ENCODE measurements around the gene HESX1.

The HESX1 gene

GRCh38 chr3:57165641-57166040 lies 34.1 kb downstream of the HESX1 start:
- DNase-seq = no peak

GRCh38 chr3:57164657-57165573 lies 34.9 kb downstream of the HESX1 start, which contains the start of gene IL17RD:
Gene IL17RD (minus strand): TSS chr3:57165353. CDS start chr3:57165286, 67 bp downstream.
- DNase-seq = peak; percentile 61

GRCh38 chr3:57164217-57164656 lies 35.5 kb downstream of the HESX1 start:
- peak; percentile 36 for DNase-seq

- DNase-seq = no peak
These were observed 36.0 kb downstream of the HESX1 start for GRCh38 chr3:57163751-57164150.

GRCh38 chr3:57161915-57162314 lies 37.9 kb downstream of the HESX1 start:
- DNase-seq = no peak

- no peak for DNase-seq
These were observed 38.8 kb downstream of the HESX1 start for GRCh38 chr3:57160765-57161538.

GRCh38 chr3:57160076-57160764 lies 39.6 kb downstream of the HESX1 start:
- DNase-seq = no peak

- no peak for DNase-seq
These were observed 40.7 kb downstream of the HESX1 start for GRCh38 chr3:57158813-57159738.

GRCh38 chr3:57158325-57158724 lies 41.5 kb downstream of the HESX1 start:
- DNase-seq = no peak

GRCh38 chr3:57157545-57157944 lies 42.2 kb downstream of the HESX1 start:
- no peak for DNase-seq

GRCh38 chr3:57155310-57155643 lies 44.5 kb downstream of the HESX1 start:
- no peak for DNase-seq

GRCh38 chr3:57154470-57155309 lies 45.1 kb downstream of the HESX1 start:
- DNase-seq = no peak

GRCh38 chr3:57152151-57153143 lies 47.3 kb downstream of the HESX1 start:
- no peak for DNase-seq

GRCh38 chr3:57151749-57152148 lies 48.0 kb downstream of the HESX1 start:
- DNase-seq = no peak

GRCh38 chr3:57151021-57151449 lies 48.7 kb downstream of the HESX1 start:
- no peak for DNase-seq

GRCh38 chr3:57150113-57150581 lies 49.6 kb downstream of the HESX1 start:
- DNase-seq = no peak

Measured in activated CD4-positive, CD25-positive, alpha-beta regulatory T cell treated with anti-CD3 and anti-CD28 coated beads, Interleukin-2, amount 50 U/mL, for 72 hours (primary cell).